ENCODE measurements around the gene KIF4A.
A peak's percentile ranks its signal among the peaks of the same experiment; 100 is the strongest.

Gene KIF4A

DNA sequence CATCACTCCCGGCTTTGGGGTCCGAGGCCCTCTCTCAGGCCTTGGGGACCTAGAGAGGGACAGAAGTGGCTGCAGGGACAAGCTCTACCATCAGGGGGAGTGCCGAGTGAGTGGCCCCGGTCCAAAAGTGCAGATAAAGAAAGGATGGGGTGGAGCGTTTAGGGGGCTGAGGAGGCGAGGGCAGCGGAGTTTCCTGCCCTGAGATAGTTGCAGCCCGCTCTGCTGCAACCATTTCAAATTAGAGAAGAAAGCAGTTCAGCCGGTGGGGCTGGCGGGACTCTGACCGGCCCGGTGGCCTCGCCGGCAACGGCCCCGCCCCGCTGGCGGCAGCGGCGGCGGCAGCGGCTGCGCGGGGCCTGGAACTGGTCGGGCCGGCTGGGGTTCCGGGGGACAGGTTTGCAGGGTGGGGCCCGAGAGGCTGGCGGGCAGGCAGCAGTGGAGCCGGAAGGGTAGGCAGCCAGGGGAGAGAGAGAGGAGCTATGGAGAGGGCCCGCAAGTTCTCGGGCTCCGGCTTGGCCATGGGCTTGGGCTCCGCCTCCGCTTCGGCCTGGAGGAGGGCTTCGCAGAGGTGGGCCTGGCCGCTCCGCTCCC, 162.3 kb downstream of the KIF4A start:
- Histone ChIP-seq H3K4me3 (ENCODE audit: low read length) (peak overlapping the region; percentile 25), H3K36me3 (ENCODE audit: control insufficient read depth, insufficient read depth, low read length) (no peaks in the 10 kb centered on the region), H3K4me1 (ENCODE audit: control insufficient read depth, insufficient read depth, low read length) (peaks cover 8% of the 10 kb centered on the region), H3K9me3 (ENCODE audit: control insufficient read depth, low read length) (no peaks in the 10 kb centered on the region), H3K9ac (ENCODE audit: low read length) (peak overlapping the region; percentile 55), H3K27me3 (ENCODE audit: control insufficient read depth, insufficient read depth, low read length) (no peaks in the 10 kb centered on the region)

DNA sequence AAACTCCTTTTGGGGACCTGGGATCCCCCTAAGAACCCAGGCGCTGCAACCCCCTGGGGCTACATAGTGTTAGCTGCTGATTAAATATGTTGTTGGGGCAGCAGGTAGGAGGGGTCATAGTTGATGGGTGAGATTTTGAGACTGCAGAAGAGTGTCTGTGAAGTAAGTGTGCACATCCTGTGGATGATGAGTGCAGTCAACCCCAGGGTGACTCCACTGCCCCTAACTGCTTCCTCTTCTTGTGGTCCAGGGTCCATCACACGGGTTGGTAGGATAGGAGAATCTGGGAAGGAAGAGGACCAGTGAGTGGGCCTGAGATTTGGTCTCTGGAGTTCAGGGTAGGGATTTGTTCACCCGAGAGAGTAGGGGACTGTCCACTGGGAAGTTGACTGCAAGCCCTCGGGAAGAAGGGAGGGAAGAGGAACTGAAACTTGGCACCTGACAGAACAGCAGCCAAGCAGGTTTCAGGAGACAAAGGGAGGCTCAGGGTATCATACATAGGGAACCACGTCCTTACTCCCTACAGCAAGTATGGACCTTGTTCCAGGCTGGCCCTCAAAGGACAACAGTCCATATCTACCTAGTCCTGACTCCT, 163.2 kb downstream of the KIF4A start:
- no peak overlapping the region for H3K4me3 ChIP-seq (ENCODE audit: low read length)
- H3K36me3 ChIP-seq (ENCODE audit: control insufficient read depth, insufficient read depth, low read length), result no peaks in the 10 kb centered on the region
- no peaks in the 10 kb centered on the region for H3K27me3 ChIP-seq (ENCODE audit: control insufficient read depth, insufficient read depth, low read length)
- no peaks in the 10 kb centered on the region for H3K9me3 ChIP-seq (ENCODE audit: control insufficient read depth, low read length)
- peaks cover 8% of the 10 kb centered on the region for H3K4me1 ChIP-seq (ENCODE audit: control insufficient read depth, insufficient read depth, low read length)
- H3K9ac ChIP-seq (ENCODE audit: low read length), result peak overlapping the region; percentile 55

DNA sequence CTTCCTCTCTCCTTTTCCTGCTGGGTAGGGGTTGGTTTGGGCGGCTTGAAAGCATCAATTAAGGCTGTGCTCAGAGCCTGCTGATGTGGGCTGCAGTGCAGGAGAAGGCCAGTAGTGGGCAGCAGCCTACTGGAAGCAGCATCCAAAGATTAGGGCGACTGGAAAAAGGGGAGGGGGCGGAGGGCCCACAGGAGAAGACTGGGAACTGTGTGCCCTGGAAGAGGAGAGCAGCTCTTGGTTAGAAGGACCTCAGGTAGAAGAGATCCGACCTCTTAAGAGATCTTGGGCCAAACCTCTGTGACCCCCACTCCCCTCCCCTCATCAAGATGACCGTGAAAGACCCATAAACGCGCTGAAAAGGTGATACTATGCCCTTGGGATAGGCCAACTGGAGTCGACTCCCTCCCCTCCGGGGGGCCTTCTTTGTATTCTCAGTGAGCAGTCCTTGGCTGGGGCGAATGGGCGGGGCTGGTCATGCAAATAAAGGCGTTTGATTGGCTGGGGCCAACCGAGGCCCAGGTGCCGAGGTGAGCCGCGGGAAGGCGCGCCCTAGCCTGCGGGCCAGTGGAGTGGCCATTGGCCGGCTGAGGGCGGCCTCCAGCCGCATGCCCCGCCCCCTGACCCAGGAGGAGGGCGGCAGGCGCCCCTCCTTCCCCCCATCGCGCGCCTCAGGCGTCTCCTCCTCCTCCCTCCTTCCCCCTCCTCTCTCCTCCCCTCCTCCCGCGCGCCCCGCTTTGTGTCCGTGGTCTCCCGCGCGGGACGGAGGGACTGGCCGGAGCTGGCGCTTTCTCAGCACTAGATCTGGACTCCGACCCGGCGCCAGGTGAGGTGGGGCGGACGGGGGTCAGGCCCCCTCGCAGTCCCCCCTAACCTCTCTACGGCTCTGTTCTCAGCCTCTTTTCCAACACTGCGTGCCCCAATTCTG, 164.8 kb downstream of the KIF4A start:
- Histone ChIP-seq H3K36me3 (ENCODE audit: control insufficient read depth, insufficient read depth, low read length) (no peaks in the 10 kb centered on the region), H3K4me1 (ENCODE audit: control insufficient read depth, insufficient read depth, low read length) (peaks cover 8% of the 10 kb centered on the region), H3K4me3 (ENCODE audit: low read length) (peak overlapping the region; percentile 56), H3K9ac (ENCODE audit: low read length) (peak overlapping the region; percentile 94), H3K9me3 (ENCODE audit: control insufficient read depth, low read length) (no peaks in the 10 kb centered on the region), H3K27me3 (ENCODE audit: control insufficient read depth, insufficient read depth, low read length) (no peaks in the 10 kb centered on the region)

DNA sequence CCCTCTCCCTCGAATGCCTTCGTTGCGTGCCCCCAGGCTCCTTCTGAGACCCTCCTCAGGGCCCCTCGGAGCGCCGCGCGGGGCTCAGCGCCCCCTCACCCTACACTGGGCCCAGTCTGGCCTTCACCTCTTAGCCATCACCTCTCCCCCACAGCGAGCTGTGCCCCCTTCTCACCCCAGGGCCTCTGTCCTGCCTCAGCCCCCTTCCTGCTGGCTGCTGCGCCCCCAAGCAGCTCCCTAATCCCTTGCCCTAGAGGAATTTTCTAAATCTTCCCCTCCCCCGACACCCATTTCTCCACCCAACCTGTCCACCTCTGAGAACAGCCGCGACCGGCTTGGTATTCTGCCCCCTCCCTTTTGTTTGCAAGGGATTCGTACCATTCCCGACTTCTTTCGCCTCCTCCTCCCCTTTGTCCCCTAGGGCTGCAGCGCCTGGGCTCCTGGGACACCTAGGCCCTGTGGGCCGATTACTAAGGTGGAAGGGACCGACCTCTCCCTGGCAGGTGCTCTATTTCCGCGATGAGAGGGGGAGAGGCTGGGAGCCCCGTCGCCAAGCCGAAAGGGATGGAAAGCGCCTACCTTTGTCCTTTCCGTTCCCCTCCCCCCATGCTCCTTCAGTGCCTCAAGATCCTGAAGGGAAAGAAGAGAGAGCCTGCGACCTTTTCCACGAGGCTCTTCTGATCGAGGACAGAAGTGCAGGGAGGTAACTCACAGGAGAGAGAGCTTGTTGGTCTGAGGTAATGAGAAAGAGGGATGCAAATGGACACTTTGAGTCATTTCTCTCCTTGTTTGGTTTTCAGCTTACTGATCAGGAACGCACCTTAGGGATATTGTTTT, 165.7 kb downstream of the KIF4A start:
- peak overlapping the region; percentile 94 for H3K9ac ChIP-seq (ENCODE audit: low read length)
- H3K4me3 ChIP-seq (ENCODE audit: low read length), result peak overlapping the region; percentile 56
- H3K27me3 ChIP-seq (ENCODE audit: control insufficient read depth, insufficient read depth, low read length), result no peaks in the 10 kb centered on the region
- H3K4me1 ChIP-seq (ENCODE audit: control insufficient read depth, insufficient read depth, low read length), result peaks cover 8% of the 10 kb centered on the region
- H3K36me3 ChIP-seq (ENCODE audit: control insufficient read depth, insufficient read depth, low read length), result no peaks in the 10 kb centered on the region
- H3K9me3 ChIP-seq (ENCODE audit: control insufficient read depth, low read length), result no peaks in the 10 kb centered on the region

DNA sequence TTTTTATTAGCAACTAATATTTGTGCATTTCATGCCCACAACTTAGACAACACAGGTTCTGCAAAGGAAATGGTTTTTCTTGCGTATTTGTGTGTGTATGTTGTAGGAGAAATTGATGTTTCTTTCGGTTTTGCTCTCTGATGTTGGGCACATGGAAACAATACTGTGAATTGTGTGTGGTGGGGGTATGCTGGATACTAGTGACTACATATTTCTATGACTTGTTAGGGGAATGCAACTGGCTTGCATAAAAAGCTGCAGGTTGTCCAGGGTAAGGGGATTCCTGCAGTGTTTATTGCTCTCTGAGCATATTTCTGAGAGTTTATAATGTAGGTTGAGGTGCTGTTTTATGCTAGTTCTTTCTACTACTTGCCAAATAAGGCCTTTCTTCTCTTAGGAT, 166.4 kb downstream of the KIF4A start:
- Histone ChIP-seq H3K36me3 (ENCODE audit: control insufficient read depth, insufficient read depth, low read length) (no peaks in the 10 kb centered on the region), H3K9me3 (ENCODE audit: control insufficient read depth, low read length) (no peaks in the 10 kb centered on the region), H3K27me3 (ENCODE audit: control insufficient read depth, insufficient read depth, low read length) (no peaks in the 10 kb centered on the region), H3K4me3 (ENCODE audit: low read length) (peak overlapping the region; percentile 56), H3K4me1 (ENCODE audit: control insufficient read depth, insufficient read depth, low read length) (peaks cover 8% of the 10 kb centered on the region), H3K9ac (ENCODE audit: low read length) (no peak overlapping the region)

DNA sequence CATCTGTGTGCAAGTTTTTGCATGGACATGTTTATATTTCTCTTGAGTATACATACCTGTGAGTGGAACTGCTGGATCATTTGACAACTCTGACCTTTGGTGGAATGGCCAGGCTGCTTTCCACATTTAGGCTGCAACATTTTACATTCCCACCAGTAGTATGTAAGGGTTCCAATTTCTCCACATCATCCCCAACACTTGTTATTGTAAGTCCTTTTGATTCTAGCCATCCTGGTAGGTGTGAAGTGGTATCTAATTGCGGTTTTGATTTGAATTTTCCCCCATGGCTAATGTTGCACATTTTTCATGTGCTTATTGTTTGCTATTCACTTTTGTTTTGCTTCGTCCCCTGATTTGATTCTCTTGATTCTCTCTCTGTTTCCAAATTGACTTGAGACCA, 171.1 kb downstream of the KIF4A start:
- Histone ChIP-seq H3K9me3 (ENCODE audit: control insufficient read depth, low read length) (no peaks in the 10 kb centered on the region), H3K4me3 (ENCODE audit: low read length) (no peak overlapping the region), H3K4me1 (ENCODE audit: control insufficient read depth, insufficient read depth, low read length) (no peaks in the 10 kb centered on the region), H3K9ac (ENCODE audit: low read length) (no peak overlapping the region), H3K36me3 (ENCODE audit: control insufficient read depth, insufficient read depth, low read length) (no peaks in the 10 kb centered on the region), H3K27me3 (ENCODE audit: control insufficient read depth, insufficient read depth, low read length) (no peaks in the 10 kb centered on the region)

DNA sequence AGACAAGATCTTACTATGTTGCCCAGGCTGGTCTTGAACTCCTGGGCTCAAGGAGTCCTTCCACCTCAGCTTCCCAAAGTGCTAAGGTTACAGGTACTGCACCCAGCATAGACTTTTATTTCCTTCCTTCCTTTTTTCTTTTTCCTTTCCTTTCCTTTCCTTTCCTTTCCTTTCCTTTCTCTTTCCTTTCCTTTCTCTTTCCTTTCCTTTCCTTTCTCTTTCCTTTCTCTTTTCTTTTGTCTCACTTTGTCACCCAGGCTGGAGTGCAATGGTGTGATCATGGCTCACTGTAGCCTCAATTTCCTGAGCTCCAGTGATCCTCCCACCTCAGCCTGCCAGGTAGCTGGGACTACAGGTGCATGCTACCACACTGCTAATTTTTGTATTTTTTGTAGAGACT, 174.1 kb downstream of the KIF4A start:
- H3K27me3 ChIP-seq (ENCODE audit: control insufficient read depth, insufficient read depth, low read length), result no peaks in the 10 kb centered on the region
- no peak overlapping the region for H3K4me3 ChIP-seq (ENCODE audit: low read length)
- no peaks in the 10 kb centered on the region for H3K36me3 ChIP-seq (ENCODE audit: control insufficient read depth, insufficient read depth, low read length)

DNA sequence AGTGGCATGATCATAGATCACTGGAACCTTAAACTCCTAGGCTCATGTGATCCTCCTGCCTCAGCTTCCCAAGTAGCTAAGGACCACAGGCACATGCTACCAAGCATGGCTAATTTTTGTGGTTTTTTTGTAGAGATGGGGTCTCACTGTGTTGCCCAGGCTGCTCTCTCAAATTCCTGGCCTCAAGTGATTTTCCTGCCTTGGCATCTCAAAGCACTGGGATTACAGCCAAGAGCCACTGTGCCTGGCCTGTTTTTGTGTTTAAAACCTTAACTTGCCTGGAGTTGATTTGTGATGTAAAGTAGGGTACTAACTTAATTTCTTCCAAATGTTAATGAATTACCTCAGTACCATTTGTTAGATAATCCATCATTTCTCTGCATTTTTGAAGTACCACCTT, 177.1 kb downstream of the KIF4A start:
- Histone ChIP-seq H3K9ac (ENCODE audit: low read length) (no peak overlapping the region), H3K4me1 (ENCODE audit: control insufficient read depth, insufficient read depth, low read length) (no peaks in the 10 kb centered on the region), H3K36me3 (ENCODE audit: control insufficient read depth, insufficient read depth, low read length) (no peaks in the 10 kb centered on the region), H3K27me3 (ENCODE audit: control insufficient read depth, insufficient read depth, low read length) (no peaks in the 10 kb centered on the region), H3K9me3 (ENCODE audit: control insufficient read depth, low read length) (no peaks in the 10 kb centered on the region), H3K4me3 (ENCODE audit: low read length) (no peak overlapping the region)

More for the DNA sequence above, 174.1 kb downstream of the KIF4A start:
- no peak overlapping the region for H3K9ac ChIP-seq (ENCODE audit: low read length)
- no peaks in the 10 kb centered on the region for H3K4me1 ChIP-seq (ENCODE audit: control insufficient read depth, insufficient read depth, low read length)
- no peaks in the 10 kb centered on the region for H3K9me3 ChIP-seq (ENCODE audit: control insufficient read depth, low read length)

DNA sequence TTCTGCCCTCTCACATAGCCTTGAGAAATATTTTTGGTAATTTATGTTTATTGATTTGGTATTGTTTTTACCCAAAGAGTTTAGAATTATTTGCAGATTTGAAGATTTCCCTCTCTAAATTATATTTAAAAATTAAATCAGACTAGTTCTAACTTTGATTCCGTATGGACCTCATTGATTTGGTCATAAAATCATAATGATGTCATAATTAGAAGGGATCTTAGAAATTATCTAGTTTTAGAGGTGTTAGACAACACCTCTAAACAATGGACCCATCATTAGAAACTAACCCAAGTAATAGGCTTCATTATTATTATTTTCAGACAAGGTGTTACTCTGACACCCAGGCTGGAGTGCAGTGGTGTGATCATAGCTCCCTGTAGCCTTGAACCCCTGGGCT, 178.8 kb downstream of the KIF4A start:
- H3K9ac ChIP-seq (ENCODE audit: low read length), result no peak overlapping the region
- no peaks in the 10 kb centered on the region for H3K36me3 ChIP-seq (ENCODE audit: control insufficient read depth, insufficient read depth, low read length)
- no peak overlapping the region for H3K4me3 ChIP-seq (ENCODE audit: low read length)
- no peaks in the 10 kb centered on the region for H3K27me3 ChIP-seq (ENCODE audit: control insufficient read depth, insufficient read depth, low read length)
- no peaks in the 10 kb centered on the region for H3K9me3 ChIP-seq (ENCODE audit: control insufficient read depth, low read length)
- peaks cover 3% of the 10 kb centered on the region for H3K4me1 ChIP-seq (ENCODE audit: control insufficient read depth, insufficient read depth, low read length)
